HG03521 (cell line): ENCODE results near the gene GSG1L2.

Experiments used
- ATAC-seq: cut with Tn5 transposase; IDR thresholded peaks from one replicate; pipeline ENCODE4 v1.9.1; 2021; ENCODE audit warnings: mild to moderate bottlenecking, moderate library complexity; ENCODE audit not compliant: unreplicated experiment

Gene GSG1L2

GRCh38 chr17:9821921-9822320 is at the start of gene GSG1L2:
GSG1L2 (minus strand) TSS chr17:9822079; CDS start chr17:9822071, 8 bp downstream.
- ATAC-seq: no peak

GRCh38 chr17:9868552-9868951 is 46.7 kb upstream of the GSG1L2 start:
- ATAC-seq: no peak

DNA sequence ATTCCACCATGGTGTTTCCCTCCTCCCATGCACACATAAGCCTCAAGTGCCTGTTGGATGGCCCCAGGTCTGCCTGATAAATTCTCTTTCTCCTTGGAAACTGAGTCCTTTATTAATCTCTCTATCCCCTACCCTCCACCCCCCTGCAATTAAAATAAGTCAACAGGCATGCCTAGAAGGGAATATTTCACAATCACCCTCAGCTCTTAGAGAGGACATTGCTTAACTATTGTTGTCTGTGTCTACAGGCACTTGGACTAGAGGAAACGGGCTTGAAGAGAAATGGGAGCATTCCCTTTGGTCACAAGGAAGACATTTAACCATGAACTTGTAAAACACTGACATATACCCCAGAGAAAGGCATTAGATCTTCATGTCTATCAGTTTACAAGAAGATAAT is 43.7 kb upstream of the GSG1L2 start:
- ATAC-seq: no peak

DNA sequence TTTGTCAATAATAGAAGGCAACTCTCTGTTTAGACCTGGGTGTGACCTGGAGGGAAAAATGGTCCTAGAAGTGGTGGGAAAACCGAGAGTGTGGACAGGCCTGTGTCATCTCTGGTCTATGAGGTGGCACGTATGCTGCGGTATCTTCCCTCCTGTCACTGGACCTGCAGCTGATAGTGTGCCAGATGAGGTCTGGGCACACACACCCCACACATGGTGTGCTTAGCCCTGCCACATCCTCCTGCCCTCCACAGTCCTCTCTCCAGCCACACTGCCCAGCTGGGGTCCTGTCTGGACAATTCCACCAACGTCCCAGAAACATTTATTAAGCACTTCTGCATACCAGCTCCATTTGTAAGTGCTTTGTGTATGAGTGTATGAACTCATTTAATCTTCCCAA is 41.1 kb upstream of the GSG1L2 start:
- ATAC-seq: no peak

- ATAC-seq: no peak
These were observed 40.3 kb upstream of the GSG1L2 start for GRCh38 chr17:9862220-9862619.

DNA sequence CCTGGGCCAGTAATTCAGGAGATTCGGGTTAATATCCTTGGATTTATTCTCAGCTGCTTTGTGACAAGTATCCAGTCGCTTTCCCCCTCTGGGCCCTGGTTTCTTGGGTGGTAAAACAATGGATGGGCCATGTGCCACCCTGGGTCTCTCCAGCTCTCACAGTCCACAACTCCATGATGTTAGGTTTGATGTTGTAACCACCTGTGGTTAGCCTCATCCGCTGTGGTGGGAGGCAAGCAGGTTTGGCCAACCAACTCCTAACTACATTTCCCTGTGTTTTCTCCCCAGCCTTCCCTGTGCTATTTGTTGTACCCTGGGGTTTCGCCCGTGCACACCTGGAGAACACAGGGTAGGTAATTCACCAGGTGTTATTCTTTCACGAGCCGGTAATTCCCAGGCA is 39.0 kb upstream of the GSG1L2 start:
- ATAC-seq: no peak

DNA sequence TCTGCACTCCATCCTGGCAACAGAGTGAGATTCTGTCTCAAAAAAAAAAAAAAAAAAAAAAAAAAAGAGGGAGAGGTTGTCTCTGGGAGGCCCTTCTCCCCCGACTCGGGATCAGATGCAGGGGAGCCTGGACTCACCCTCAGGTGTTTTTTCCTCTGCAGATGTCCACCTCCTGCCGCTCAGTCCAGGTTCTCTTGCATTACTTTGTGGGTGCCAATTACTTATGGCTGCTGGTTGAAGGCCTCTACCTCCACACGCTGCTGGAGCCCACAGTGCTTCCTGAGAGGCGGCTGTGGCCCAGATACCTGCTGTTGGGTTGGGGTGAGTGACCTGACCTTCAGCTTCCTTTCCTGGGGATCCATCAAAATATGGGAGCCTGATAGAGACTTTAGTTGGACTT is 37.9 kb upstream of the GSG1L2 start:
- no peak for ATAC-seq

GRCh38 chr17:9855036-9855435 is 33.2 kb upstream of the GSG1L2 start:
- ATAC-seq: no peak

DNA sequence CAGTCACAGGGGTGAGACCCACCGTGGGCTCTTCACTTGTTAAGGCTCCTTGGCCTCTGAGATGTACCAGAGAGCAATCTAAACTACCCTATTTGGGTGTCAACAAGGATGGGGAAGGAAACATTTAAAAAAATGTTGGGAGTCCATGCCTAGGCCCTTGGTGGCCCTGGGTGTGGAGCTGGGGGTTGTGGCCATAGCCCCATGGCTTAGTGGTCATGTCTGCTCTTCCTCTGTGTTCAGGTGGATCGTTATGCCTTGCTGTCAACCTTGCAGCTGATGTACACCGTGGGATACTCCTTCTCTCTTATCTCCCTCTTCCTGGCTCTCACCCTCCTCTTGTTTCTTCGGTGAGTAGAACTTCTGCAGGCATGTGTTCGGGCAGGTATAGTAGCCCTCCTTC is 32.4 kb upstream of the GSG1L2 start:
- no peak for ATAC-seq

DNA sequence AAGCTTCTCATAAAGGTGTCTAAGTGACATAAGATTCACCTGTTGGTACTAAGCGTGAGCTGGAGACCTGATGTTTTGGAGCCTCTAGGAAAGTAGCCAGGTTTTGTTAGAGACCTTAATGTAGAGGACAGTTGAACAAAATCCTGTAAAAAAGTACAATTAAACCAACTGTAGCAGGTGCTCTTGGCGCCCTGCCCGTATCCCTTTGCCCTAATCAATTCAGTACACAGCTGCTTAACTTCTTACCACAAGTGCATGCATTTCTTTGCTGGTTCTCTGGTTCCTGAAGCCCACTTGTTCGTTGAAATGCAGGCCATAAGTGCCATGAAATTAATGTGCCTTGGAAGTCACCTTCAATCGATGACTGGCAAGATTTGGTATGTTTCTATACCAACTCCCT is 28.3 kb upstream of the GSG1L2 start:
- no peak for ATAC-seq

DNA sequence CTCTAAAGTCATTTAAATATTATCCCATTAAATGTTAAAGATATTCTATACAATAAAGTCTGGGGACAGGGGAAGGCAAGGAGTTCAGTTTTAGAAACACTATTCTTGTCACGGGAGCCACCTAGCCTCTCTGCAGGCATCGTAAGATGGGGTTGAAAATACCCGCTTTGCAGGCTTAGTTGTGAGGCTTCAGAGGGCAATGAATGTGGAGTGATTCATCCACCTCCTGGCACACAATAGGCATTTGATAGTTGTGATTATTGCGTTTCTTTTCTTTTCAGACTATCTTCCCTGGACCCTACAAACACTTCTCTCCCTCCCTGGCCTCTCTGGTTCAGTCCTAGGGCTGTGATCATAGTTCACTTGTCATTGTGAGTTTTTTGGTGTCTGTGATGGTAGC is 23.4 kb upstream of the GSG1L2 start:
- ATAC-seq: no peak

- ATAC-seq: no peak
These were observed 22.3 kb upstream of the GSG1L2 start for GRCh38 chr17:9844153-9844552.

DNA sequence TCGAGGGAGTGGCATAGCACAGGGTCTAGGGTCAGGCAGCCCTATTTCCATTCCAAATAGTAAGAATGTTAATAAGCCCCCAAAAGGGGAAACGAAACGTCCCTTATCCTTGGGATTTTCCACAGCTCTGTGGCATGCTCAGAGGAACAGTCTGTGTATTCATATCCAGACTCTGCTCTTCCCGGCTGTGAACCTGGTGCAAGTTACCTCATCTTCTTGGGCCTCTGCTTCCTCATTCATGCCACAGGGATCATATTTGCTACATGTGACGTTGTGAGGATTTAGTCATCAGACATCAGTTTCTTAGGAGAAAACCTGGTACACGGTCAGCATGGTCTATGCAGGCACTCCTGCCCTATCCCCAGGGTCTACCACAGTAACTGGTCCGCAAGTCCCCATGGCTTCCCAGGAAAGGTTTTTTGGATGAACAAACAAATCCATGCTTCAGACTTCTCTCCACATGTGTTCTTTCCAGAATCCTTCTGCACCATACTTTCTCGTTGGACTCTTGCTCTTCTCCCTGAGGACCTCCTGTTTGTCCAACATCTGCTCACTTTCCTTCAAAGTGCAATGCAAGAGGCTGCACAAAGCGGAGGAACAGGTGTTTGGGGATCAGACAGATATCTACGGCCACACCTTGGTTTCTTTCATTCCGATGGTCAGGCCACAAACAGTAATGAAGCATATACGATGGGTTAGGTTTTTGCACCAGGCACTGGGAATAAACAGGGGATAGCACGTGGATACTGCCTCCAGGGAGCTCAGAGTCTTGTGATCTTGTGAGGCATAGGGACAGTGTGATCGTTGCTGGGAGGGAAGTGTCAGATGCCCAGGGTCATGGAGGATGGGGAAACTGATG is 21.5 kb upstream of the GSG1L2 start:
- no peak for ATAC-seq

GRCh38 chr17:9842057-9842758 is 20.3 kb upstream of the GSG1L2 start:
- no peak for ATAC-seq

DNA sequence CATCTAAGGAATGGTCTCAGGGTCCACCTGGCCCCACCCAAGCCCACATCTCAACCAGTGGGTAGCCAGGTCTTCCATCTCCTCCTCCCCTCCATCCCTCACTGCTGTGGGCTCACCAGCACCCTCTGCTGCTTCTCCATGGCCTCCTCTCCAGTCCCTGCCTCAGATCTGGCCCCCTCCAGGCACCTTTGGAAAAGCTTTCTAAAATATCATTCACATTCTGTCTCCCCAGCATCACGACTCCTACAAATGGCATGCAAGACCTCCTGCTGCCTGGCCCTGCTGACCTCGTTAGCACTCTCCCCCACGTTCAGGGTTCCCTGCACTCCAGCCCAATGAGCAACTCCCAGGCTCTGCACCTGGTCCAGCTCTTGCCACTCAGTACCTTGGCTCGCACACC is 17.6 kb upstream of the GSG1L2 start:
- ATAC-seq: no peak

GRCh38 chr17:9837551-9838471 is 15.9 kb upstream of the GSG1L2 start:
- no peak for ATAC-seq

DNA sequence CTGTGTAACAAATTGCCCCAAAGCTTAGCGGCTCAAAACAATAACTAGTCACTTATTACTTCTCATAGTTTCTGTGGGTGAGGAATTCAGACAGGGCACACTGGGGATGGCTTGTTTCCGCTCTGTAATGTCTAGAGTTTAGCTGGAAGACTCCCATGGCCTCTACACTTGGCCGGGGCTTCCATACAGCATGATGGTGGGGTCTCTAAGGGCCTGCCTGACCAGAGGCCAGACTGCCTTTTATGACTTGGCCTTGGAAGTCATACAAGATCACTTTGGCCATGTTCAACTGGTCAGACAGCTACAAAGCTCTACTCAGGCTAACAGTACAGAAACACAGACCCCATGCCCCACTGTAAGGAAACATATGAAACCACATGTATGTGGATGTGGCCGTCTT is 12.0 kb upstream of the GSG1L2 start:
- no peak for ATAC-seq

- ATAC-seq: no peak
These were observed 8.8 kb upstream of the GSG1L2 start for GRCh38 chr17:9830711-9831110.

DNA sequence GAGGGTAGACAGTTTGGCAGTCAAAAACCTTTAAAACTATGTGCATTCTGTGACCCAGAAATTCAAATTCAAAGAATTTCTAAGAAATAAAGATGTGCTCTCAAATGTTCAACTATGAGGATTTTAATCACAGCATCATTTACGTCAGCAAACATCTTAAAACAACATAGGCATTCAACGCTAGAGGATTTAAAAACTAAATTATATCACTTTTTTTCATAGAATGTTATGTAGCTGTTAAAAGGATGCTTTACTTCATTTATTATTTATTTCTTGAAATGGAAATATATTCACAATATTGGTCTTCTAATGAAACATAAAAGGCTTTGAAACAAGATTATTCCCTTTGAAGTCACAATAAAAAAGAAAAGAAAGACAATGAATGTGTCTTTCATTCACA is 7.5 kb upstream of the GSG1L2 start:
- no peak for ATAC-seq

- ATAC-seq: no peak
These were observed 6.7 kb upstream of the GSG1L2 start for GRCh38 chr17:9828296-9829295.
